ENCODE results near the gene HYDIN.

DNA sequence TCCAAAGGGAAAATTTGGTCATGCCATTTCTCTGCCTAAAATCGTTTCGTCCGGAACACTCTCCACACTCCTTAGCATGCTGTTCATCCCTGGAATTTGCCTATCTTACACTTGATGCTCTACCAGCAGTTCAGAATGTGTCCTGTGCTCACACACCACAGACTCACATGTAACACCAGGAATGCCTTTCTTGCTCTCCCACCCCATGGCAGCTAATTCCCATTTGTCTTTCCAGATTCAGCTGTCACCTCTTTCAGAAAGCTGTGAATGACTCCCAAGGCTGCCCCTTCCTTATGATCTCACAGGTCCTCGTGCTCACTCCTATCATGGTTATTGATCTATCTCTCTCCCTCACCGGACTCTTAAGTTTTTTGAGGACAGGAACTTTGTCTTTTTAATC, 38.1 kb downstream of the HYDIN start:
- TF ChIP-seq, protein P1, sequence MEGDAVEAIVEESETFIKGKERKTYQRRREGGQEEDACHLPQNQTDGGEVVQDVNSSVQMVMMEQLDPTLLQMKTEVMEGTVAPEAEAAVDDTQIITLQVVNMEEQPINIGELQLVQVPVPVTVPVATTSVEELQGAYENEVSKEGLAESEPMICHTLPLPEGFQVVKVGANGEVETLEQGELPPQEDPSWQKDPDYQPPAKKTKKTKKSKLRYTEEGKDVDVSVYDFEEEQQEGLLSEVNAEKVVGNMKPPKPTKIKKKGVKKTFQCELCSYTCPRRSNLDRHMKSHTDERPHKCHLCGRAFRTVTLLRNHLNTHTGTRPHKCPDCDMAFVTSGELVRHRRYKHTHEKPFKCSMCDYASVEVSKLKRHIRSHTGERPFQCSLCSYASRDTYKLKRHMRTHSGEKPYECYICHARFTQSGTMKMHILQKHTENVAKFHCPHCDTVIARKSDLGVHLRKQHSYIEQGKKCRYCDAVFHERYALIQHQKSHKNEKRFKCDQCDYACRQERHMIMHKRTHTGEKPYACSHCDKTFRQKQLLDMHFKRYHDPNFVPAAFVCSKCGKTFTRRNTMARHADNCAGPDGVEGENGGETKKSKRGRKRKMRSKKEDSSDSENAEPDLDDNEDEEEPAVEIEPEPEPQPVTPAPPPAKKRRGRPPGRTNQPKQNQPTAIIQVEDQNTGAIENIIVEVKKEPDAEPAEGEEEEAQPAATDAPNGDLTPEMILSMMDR (IDR thresholded peaks at IDR 0.05; ENCODE audit: low read depth, low read length): no peak
- no peak for TF ChIP-seq EZH2phosphoT487 (IDR thresholded peaks at IDR 0.05; ENCODE audit: low read depth)

All from OCI-LY3 (cell line).